ENCODE data around the gene CHI3L2.

GRCh38 chr1:111272081-111272480, 44.6 kb downstream of the CHI3L2 start:
- TF ChIP-seq HES1 (IDR thresholded peaks at IDR 0.05; ENCODE audit: low read depth), result no peak
- no peak for TF ChIP-seq MAFF (IDR thresholded peaks at IDR 0.05; ENCODE audit: low read length)
- TF ChIP-seq ELF2 (CRISPR knock-in tag; IDR thresholded peaks at IDR 0.05), result no peak
- no peak for TF ChIP-seq POLR3A (IDR thresholded peaks at IDR 0.05; ENCODE audit: borderline replicate concordance, extremely low read depth, insufficient read depth, insufficient read length)
- TF ChIP-seq CTCF (IDR thresholded peaks at IDR 0.05 in 2 of 3, conservative IDR thresholded peaks at IDR 0.05 in 1 of 3; ENCODE audit: insufficient read depth in 2 of 3, low read depth in 1 of 3, low read length in 3 of 3), result no peak
- TF ChIP-seq MIER1 (IDR thresholded peaks at IDR 0.05; ENCODE audit: low read depth), result no peak
- TF ChIP-seq PCBP1 (IDR thresholded peaks at IDR 0.05; ENCODE audit: low read depth, low read length, poor library complexity, severe bottlenecking), result no peak
- TF ChIP-seq ZNF12 (CRISPR knock-in tag; IDR thresholded peaks at IDR 0.05), result no peak
- TF ChIP-seq POLR2H (tag; IDR thresholded peaks at IDR 0.05; ENCODE audit: low read depth), result no peak
